HepG2 (cell line): ENCODE results near the gene COX4I1. TPM values are rescaled to one million over a fixed set of nuclear protein-coding genes. Genes with fewer than 3 reads are reported as not detected.
A peak's percentile ranks its signal among the peaks of the same experiment; 100 is the strongest.

Experiments
- ARNT2 ChIP-seq: sonication (generic); formaldehyde crosslinking; IDR thresholded peaks from 2 replicates; pipeline ENCODE4 v1.8.0; 2022; ENCODE audit warnings: mild to moderate bottlenecking, low read depth, missing genetic modification reagents, moderate library complexity
- ELF3 ChIP-seq: IDR thresholded peaks from 2 replicates; pipeline ENCODE4 v1.6.1; 2016; ENCODE audit warnings: missing genetic modification reagents, missing compliant biosample characterization
- HBP1 ChIP-seq: IDR thresholded peaks from 2 replicates; pipeline ENCODE4 v1.6.1; 2016; ENCODE audit warnings: low read depth, control low read depth
- HES4 ChIP-seq: sonication (generic); formaldehyde crosslinking; IDR thresholded peaks from 2 replicates; pipeline ENCODE4 v1.9.0; 2021; ENCODE audit warnings: mild to moderate bottlenecking, missing genetic modification reagents, borderline replicate concordance
- HNRNPL ChIP-seq: fragments of 200-400 bp; formaldehyde crosslinking; IDR thresholded peaks from 2 replicates; pipeline ENCODE4 v1.6.1; 2017; ENCODE audit warnings: mild to moderate bottlenecking, low read depth, low read length
- HNRNPUL1 ChIP-seq: fragments of 200-400 bp; formaldehyde crosslinking; IDR thresholded peaks from 2 replicates; pipeline ENCODE4 v1.6.1; 2017; ENCODE audit warnings: low read depth, mild to moderate bottlenecking, low read length, moderate library complexity
- KDM5A ChIP-seq: fragments of 200-600 bp; sonication (generic); IDR thresholded peaks from 2 replicates; pipeline ENCODE4 v1.7.0; 2018; ENCODE audit warnings: antibody characterized with exemption, mild to moderate bottlenecking, low read length, borderline replicate concordance
- NR1H2 ChIP-seq: sonication (generic); formaldehyde crosslinking; IDR thresholded peaks from 2 replicates; pipeline ENCODE4 v1.8.1; 2022; ENCODE audit warnings: low read depth, missing genetic modification reagents, borderline replicate concordance
- PAXIP1 ChIP-seq: sonication (generic); formaldehyde crosslinking; conservative IDR thresholded peaks from 2 replicates; pipeline ENCODE4 v1.4.0; 2020; ENCODE audit warnings: mild to moderate bottlenecking, missing genetic modification reagents, moderate library complexity
- SETDB1 ChIP-seq: sonication (generic); formaldehyde crosslinking; IDR thresholded peaks from 2 replicates; pipeline ENCODE4 v1.5.1; 2020; ENCODE audit warnings: missing genetic modification reagents, mild to moderate bottlenecking, borderline replicate concordance
- SIN3A ChIP-seq: IDR thresholded peaks from 2 replicates; pipeline ENCODE4 v1.6.1; 2011; ENCODE audit warnings: low read depth, mild to moderate bottlenecking, control low read depth, low read length, borderline replicate concordance
- SOX6 ChIP-seq, 2 experiments: fragments of 450-650 bp in 1 of 2; sonication (generic) in 1 of 2; formaldehyde crosslinking in 1 of 2; IDR thresholded peaks; 2 replicates each; pipeline versions ENCODE4 v1.4.0 to v1.6.1; 2017 to 2020; ENCODE audit warnings: antibody characterized with exemption in 1 of 2, mild to moderate bottlenecking in 1 of 2, missing genetic modification reagents in 1 of 2
- XRCC5 ChIP-seq: fragments of 200-400 bp; formaldehyde crosslinking; optimal IDR thresholded peaks from 2 replicates; pipeline ENCODE3; 2017; ENCODE audit warnings: mild to moderate bottlenecking, low read length
- ZBTB21 ChIP-seq: sonication (generic); formaldehyde crosslinking; IDR thresholded peaks from 2 replicates; pipeline ENCODE4 v1.4.0; 2020; ENCODE audit warnings: missing genetic modification reagents
- ZMYM3 ChIP-seq: sonication (generic); formaldehyde crosslinking; IDR thresholded peaks from 2 replicates; pipeline ENCODE4 v1.5.1; 2020; ENCODE audit warnings: mild to moderate bottlenecking, missing genetic modification reagents
- ZNF101 ChIP-seq: sonication (generic); formaldehyde crosslinking; IDR thresholded peaks from 2 replicates; pipeline ENCODE4 v1.4.0; 2020; ENCODE audit warnings: mild to moderate bottlenecking, low read depth, missing genetic modification reagents, borderline replicate concordance
- ZNF564 ChIP-seq: sonication (generic); formaldehyde crosslinking; IDR thresholded peaks from 2 replicates; pipeline ENCODE4 v1.8.1; 2023; ENCODE audit warnings: mild to moderate bottlenecking, missing genetic modification reagents
- ZNF652 ChIP-seq: IDR thresholded peaks from 2 replicates; pipeline ENCODE4 v1.6.1; 2016; ENCODE audit warnings: low read depth, borderline replicate concordance
- ZNF790 ChIP-seq: sonication (generic); formaldehyde crosslinking; IDR thresholded peaks from 2 replicates; pipeline ENCODE4 v1.8.0; 2022; ENCODE audit warnings: missing genetic modification reagents, mild to moderate bottlenecking, borderline replicate concordance
- polyA plus RNA-seq, 8 experiments: library from polyadenylated mRNA; depleted of rRNA in 3 of 8; stranded (reverse) in 7 of 8; unstranded in 1 of 8; fragments of >200 nt; fragmentation: Illumina TruSeq in 4 of 8; extraction: Trizol in 4 of 8; gene quantifications; 2 replicates each; pipeline versions ENCODE4 v1.2.1 to v1.2.3, GENCODE V29; 2011 to 2016; ENCODE audit warnings: low read depth in 4 of 8, missing spikeins in 1 of 8, mixed read lengths in 1 of 8; ENCODE audit not compliant: insufficient read depth in 1 of 8
- total RNA-seq, 5 experiments: library from RNA; depleted of rRNA; stranded (reverse); fragments of >200 nt; fragmentation: Illumina TruSeq; extraction: Trizol; gene quantifications; 2 replicates each; pipeline ENCODE4 v1.2.3, GENCODE V29; 2016; ENCODE audit warnings: low read depth in 1 of 5

COX4I1 gene
- total and polyA plus RNA-seq, 2 of the 13 experiments (the other 11 are each of a cell fraction or from before 2014, with no cell fraction given) = 658 to 902 TPM

- TF ChIP-seq KDM5A (0 out of 2 replicates have a peak, but pooled peaks have one; percentile 77), ZNF790 (CRISPR knock-in tag) (no peak), HBP1 (CRISPR knock-in tag) (no peak), ZNF652 (CRISPR knock-in tag) (no peak), ZMYM3 (CRISPR knock-in tag) (no peak), HNRNPL (0 out of 2 replicates have a peak, but pooled peaks have one; percentile 15), ARNT2 (CRISPR knock-in tag) (peak; percentile 30), ZBTB21 (CRISPR knock-in tag) (no peak), HES4 (peak; percentile 12; the same call in 1 of the 2 replicates), PAXIP1 (no peak; the same call in 1 of the 2 replicates), SETDB1 (CRISPR knock-in tag) (no peak), XRCC5 (peak; percentile 2), ZNF101 (CRISPR knock-in tag) (0 out of 2 replicates have a peak, but pooled peaks have one; percentile 27), SIN3A (no peak), SOX6 (IDR thresholded peaks at IDR 0.05) (no peak), SOX6 (CRISPR knock-in tag; IDR thresholded peaks at IDR 0.05) (no peak), HNRNPUL1 (no peak), ZNF564 (0 out of 2 replicates have a peak, but pooled peaks have one; percentile 13), ELF3 (CRISPR knock-in tag) (no peak), NR1H2 (0 out of 2 replicates have a peak, but pooled peaks have one; percentile 11)
Measured at GRCh38 chr16:85798901-85799496, 496 bp upstream of the COX4I1 start (continued).
